Fibroblast of gingiva (primary cell): Measurements from ENCODE around the gene PGS1.

Source experiments
- DNase-seq: peaks from one replicate; pipeline ENCODE4 v3.0.0-alpha.2; 2011; ENCODE audit warnings: low read depth

Gene PGS1

GRCh38 chr17:78408476-78409050 lies 30.1 kb downstream of the PGS1 start:
- DNase-seq = no peak

DNA sequence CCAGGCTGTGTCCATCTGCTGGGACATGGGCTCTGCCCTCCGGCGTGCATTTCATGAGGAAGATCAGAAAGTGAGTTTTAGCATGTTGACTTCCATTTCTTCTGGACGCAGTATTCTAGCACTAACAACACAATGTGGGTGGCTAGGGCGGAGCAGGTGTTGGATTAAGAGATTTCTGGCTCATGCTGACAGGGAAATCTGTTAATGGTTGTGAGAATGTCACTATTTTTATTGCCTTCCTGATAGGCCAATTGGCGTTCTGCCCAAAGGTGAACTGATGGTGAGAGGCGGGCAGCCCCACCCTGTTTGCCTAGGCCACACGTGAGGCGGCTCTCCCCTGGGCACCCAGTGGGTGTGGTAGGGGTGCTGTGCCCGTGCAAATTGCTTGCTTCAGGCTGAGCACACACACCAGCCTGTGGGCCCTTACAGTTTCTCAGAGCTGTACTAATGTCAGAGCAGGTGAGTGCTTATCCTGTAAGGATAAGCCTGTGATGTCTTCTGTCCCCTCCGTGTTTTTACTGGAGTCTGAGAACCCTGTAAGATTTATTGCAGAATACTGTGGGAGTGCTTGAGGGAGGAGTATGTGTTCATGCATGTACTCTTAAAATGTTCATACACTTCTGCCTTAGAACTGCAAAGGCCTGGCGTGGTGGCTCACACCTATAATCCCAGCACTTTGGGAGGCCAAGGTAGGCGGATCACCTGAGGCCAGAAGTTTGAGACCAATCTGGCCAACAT lies 30.9 kb downstream of the PGS1 start:
- DNase-seq = no peak

DNA sequence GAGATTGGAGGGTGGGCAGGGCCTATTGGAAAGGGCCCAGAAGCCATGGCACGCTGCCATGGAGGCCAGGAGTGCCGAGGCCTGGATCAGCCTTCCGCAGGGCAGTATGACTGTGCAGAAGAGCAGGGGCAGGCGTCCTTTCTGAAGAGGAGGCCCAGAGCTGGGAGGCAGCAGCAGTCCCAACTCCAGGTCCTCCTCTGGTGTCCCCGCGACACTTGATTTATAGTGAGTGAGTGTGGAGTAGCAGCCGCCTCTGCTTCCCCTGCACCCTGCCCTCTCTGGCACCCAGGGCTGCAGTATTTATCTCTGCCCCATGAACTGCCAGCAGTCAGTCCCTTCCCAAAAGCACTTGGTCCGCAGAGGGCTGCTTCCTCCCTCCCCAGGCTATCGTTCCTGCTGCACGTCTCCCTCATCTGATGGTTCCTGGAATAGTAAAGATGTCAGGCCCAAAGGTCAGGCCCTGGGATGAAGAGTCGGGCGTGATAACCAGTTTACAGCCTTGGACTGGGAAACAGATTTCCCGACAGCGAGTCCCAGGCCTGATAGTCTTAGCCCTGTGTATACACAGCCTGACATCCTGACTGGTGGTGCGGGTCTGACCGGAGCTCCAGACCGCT lies 32.9 kb downstream of the PGS1 start:
- no peak for DNase-seq

- no peak for DNase-seq
Observed at GRCh38 chr17:78412403-78412802, 34.0 kb downstream of the PGS1 start.

DNA sequence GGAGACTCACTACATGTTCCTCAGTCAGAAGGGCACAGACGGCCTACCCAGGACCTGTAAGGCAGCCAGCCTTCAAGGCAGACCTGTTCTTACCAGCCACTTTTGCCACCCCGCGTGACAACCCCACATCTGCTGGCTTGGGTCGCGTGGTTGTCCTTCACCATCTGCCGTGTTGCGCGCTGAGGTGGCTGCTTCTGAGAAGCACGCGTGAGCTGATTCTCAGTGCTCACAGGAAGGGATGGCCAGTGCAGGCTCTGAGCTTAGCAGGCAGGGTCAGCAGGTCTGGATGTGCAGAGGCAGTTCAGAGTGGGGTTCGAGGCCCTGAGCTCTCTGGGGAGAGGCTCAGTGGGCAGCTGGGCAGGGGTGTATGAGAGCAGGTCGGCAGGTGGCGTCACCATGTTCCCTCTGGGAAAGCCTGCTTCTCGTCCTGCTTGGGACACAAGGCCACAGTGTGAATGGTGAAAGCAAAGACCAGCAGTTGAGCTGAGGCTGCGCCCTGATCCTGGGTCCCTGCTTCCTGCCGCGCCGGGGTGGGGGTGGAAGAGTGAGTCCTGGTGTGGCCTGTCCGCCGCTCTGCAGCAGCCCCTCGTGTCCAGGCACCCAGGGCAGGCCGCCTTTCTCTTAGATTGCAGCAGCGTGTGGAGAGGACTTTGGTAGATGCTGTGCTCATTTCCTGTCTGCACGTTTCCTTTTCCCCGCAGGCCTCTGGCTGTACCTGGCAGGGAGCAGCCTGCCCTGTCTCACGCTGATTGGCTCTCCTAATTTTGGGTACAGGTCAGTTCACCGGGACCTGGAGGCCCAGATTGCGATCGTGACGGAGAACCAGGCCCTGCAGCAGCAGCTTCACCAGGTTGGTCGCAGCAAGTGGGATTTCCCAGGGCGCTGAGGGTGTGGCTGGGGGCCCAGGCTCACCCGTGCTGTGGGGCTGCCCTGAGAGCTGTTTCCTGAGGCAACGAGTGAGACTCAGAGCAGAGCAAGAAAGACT lies 36.0 kb downstream of the PGS1 start:
- DNase-seq = no peak

DNA sequence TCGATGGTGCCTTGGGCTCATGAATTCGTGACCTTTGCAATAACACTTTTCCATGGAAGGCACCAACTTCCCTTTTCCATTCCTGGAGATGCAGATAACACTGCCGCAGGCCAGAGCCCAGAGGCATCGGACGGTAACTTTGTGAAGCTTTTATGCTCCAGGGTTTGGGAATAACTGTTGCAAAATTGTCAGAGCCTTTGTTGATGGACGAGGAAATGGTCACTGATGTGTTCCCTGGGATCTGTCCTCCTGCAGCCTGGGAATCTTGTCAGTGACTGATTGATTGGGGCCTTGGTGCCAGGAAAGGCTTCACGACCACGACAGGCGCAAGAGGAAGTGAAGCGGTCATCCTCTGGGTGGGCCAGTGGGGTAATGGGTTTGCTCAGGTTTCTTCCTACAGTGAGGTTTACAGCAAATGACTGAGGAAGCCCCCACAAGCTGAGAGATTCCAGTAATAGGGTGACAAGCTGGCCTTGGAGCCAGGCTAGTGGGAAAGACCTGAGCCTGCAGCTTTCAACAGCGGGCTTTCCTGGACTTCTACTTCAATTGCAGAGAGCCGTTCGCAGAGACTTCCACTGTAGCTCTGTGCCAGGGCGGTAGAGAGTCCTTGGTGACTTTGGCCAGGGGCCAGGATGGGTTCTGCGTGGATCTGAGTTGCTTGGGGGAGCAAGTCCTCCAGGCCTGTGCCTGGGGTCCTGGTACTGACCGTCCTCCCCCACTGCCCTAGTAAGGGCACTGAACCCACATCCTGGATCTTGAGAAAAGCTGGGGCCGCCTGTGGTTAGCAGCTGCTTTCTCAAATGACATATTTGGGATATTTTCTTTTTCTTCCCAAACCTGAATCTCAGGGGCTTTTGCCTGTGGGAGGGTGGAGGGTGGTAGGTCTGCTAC lies 37.6 kb downstream of the PGS1 start:
- no peak for DNase-seq

GRCh38 chr17:78416791-78417530 lies 38.5 kb downstream of the PGS1 start:
- peak; percentile 40 for DNase-seq

- DNase-seq = no peak
Observed at GRCh38 chr17:78417531-78417909, 39.1 kb downstream of the PGS1 start.

DNA sequence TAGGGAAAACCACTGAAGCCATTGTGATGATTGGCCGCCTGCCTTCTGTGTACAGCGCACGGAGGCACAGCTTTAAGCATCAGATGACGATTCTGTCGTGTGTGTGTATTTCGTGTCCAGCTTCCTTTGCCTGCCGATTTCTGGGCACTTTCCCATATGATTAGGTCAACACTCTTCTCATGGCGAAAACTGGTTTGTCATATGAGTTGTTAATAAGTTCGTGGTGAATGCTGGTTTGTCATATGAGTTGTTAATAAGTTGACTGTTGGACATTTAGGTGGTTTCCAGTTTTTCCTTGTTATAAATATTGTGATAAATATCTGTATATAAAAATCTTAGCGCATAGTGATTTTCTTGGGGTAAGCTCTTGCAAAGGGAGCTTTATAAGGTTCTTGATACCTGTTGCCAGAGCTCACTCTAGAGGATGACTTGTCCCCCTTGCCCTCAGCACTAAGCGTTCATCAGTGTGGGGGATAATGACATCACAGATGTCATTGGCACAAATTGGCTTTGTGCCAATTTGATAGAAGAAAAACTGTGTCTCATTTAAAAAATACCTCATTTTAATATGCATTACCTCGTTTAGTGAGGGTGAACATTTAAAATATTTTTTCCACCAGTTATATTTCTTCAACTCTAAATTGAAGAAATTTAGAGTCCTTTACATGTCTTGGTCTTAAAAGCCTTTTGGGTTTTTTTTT lies 40.0 kb downstream of the PGS1 start:
- DNase-seq = no peak

DNA sequence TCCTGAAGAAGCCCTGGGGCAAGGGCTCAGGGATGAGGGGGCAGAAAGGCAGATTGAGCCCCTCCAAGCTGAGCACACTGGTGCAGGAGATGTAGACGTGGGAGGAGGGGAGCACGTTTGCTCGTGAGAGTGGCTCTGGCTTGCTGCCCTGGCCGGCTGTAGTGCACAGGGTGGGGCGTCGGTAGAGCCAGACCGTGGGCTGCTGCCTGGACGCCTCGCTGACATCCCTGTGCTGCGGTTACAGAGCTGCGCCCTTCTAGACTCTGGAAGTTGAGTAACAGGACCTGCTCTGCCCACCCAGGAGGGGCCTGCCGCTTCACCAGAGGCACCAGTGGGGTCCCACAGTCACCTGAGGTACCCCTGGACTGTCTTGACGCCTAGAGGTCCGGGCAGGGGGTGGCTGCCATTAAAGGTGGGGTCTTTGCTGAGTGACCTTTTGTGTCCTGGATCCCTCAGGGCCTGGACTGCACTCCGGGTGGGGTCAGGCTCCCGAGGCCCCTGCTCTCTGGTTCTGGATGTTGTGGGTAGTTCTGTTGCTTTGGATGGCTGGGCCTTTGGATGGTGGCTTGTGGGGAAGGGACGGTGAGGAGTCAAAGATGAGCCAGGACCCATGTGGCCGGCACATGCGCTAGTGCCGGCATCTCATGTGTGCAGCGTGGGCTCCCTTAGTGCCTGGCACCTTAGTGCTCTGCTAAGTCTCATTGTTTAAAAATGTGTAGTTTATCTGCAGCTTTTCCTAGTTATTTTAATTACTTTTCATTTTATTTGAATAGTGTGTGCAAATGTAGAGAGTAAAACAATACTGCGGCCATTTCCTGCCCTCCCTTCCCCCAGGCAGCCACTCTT lies 41.7 kb downstream of the PGS1 start:
- no peak for DNase-seq

- DNase-seq = no peak
Observed at GRCh38 chr17:78421084-78421533, 42.7 kb downstream of the PGS1 start.

GRCh38 chr17:78421534-78422266 lies 43.3 kb downstream of the PGS1 start:
- DNase-seq = peak; percentile 65

- no peak for DNase-seq
Observed at GRCh38 chr17:78422267-78422605, 43.8 kb downstream of the PGS1 start.

DNA sequence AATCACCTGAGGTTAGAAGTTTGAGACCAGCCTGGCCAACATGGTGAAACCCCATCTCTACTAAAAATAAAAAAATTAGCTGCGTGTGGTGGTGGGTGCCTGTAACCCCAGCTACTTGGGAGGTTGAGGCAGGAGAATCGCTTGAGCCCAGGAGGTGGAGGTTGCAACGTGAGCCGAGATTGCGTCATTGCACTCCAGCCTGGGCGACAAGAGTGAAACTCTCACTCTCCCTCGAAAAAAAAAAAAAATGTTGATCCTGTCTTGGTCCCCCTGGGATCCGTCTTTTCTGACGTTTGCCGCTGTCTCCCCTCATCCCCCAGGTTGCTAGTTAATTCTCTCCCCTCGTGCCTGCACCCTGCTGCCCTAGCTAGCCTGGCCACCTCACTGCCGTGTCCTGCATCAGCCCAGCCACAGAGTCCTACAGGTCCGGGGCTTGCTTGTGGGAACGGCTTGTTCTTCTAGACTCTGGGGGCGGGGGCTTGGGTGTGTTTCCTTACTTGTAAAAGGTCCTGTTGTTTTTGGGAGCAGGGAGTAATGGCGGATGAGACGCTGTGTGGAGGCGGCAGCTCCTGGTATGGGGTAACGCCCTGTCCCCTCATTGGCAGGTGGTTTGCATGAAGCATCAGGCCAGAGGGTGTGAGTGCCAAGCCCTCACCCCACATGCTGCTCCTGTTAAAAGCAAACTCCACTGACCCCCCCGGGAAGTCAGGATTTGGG lies 44.6 kb downstream of the PGS1 start:
- no peak for DNase-seq

GRCh38 chr17:78423961-78424675 lies 45.7 kb downstream of the PGS1 start:
- no peak for DNase-seq

GRCh38 chr17:78425429-78425828 lies 47.0 kb downstream of the PGS1 start:
- DNase-seq = no peak

GRCh38 chr17:78426293-78426879 lies 47.9 kb downstream of the PGS1 start:
- no peak for DNase-seq
